Measurements from ENCODE around the gene SNX5. TPM values are rescaled to one million over a fixed set of nuclear protein-coding genes. Genes with fewer than 3 reads are reported as not detected.

The SNX5 gene
- total and polyA plus RNA-seq, 2 of the 8 experiments (the other 6 are each of a cell fraction or from before 2014, with no cell fraction given), result 155 to 194 TPM

GRCh38 chr20:17953935-17954334 lies 14.7 kb downstream of the SNX5 start:
- Histone ChIP-seq H3K79me2 (ENCODE audit: control insufficient read depth in 1 of 2, insufficient read depth in 2 of 2, low read length in 2 of 2) (peaks cover 50 to 98% of the 10 kb centered on the region in 2 experiments), H3K4me2 (ENCODE audit: insufficient read depth in 1 of 2, low read depth in 2 of 2, low read length in 2 of 2) (no peak overlapping the region), H2BK20ac (ENCODE audit: low read length) (no peak overlapping the region), H3K23ac (ENCODE audit: insufficient read length) (no peak overlapping the region), H4K8ac (ENCODE audit: extremely low read depth, insufficient read depth, low read length) (no peak overlapping the region; the same call in 1 of the 2 replicates), H3K36me3 (ENCODE audit: control insufficient read depth in 2 of 4, insufficient read depth in 4 of 4, low read length in 3 of 4) (peaks cover 55 to 80% (median 76%) of the 10 kb centered on the region in 4 experiments), H3K14ac (ENCODE audit: insufficient read length) (no peak overlapping the region), H2BK5ac (ENCODE audit: low read depth, low read length) (no peak overlapping the region), H3K27me3 (replicated peaks in 1 of 4; ENCODE audit: control insufficient read depth in 3 of 4, extremely low read depth in 1 of 4, insufficient read depth in 3 of 4, low read length in 3 of 4) (no peaks in the 10 kb centered on the region), H4K5ac (ENCODE audit: insufficient read length, low read depth, low read length) (no peak overlapping the region), H3K4me3 (ENCODE audit: extremely low read depth in 1 of 4, insufficient read depth in 2 of 4, low read depth in 3 of 4, low read length in 4 of 4) (no peak overlapping the region), H3K4me1 (replicated peaks in 1 of 4; ENCODE audit: control insufficient read depth in 3 of 4, insufficient read depth in 4 of 4, low read length in 3 of 4) (peaks cover 0 to 11% (median 0%) of the 10 kb centered on the region in 4 experiments; a peak in 2 of 7 replicates), H3K9ac (replicated peaks in 1 of 4; ENCODE audit: extremely low read depth in 1 of 4, low read depth in 3 of 4, low read length in 3 of 4) (no peak overlapping the region), H3K56ac (replicated peaks; ENCODE audit: insufficient read length, low read depth, low read length) (no peak overlapping the region), H3K27ac (ENCODE audit: low read depth, low read length) (no peak overlapping the region), H3K4ac (replicated peaks; ENCODE audit: insufficient read length, low read depth, low read length) (no peak overlapping the region), H2BK12ac (ENCODE audit: low read depth, low read length) (no peak overlapping the region), H4K20me1 (replicated peaks in 1 of 2; ENCODE audit: control insufficient read depth in 1 of 2, insufficient read depth in 2 of 2, low read length in 2 of 2) (peaks cover 30 to 35% of the 10 kb centered on the region in 2 experiments), H3K79me1 (ENCODE audit: low read depth, low read length) (peaks cover 4% of the 10 kb centered on the region; the same call in 1 of the 2 replicates), H2BK120ac (replicated peaks; ENCODE audit: low read depth, low read length) (no peak overlapping the region), H3K18ac (ENCODE audit: extremely low read depth, low read length) (no peak overlapping the region), H2AFZ (ENCODE audit: low read length) (no peak overlapping the region), H4K91ac (replicated peaks; ENCODE audit: insufficient read length, low read length) (no peak overlapping the region), H3K23me2 (ENCODE audit: low read depth, low read length) (no peaks in the 10 kb centered on the region), H3K9me3 (ENCODE audit: insufficient read depth in 2 of 2, low read depth in 1 of 2, low read length in 1 of 2) (no peaks in the 10 kb centered on the region), H2BK15ac (ENCODE audit: low read length) (no peak overlapping the region), H2AK5ac (ENCODE audit: low read depth, low read length) (no peak overlapping the region)
- ChIA-PET CTCF (ENCODE audit: partially characterized antibody) (no interaction called here), POLR2A (ENCODE audit: partially characterized antibody) (interaction anchor here (0.6 to 20.7 kb wide), 4 partner anchors 14 to 37 kb away, joined by 3 to 424 read pairs (median 76); partner anchors contain the start of genes MGME1 and SNX5)
- no peak for TF ChIP-seq RXRA (IDR thresholded peaks at IDR 0.05; ENCODE audit: insufficient read depth, low read depth, low read length)
- no peak for TF ChIP-seq TAF7 (optimal IDR thresholded peaks at IDR 0.05; ENCODE audit: borderline replicate concordance, low read depth, low read length)
- no peak for TF ChIP-seq NRF1 (IDR thresholded peaks at IDR 0.05; ENCODE audit: low read depth, low read length)
- TF ChIP-seq JUN (IDR thresholded peaks at IDR 0.05; ENCODE audit: low read depth, low read length), result no peak
- no peak for TF ChIP-seq EZH2 (IDR thresholded peaks at IDR 0.05; ENCODE audit: low read depth, low read length, severe bottlenecking)
- TF ChIP-seq, protein P1, sequence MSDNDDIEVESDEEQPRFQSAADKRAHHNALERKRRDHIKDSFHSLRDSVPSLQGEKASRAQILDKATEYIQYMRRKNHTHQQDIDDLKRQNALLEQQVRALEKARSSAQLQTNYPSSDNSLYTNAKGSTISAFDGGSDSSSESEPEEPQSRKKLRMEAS (IDR thresholded peaks at IDR 0.05), result no peak
- no peak for TF ChIP-seq ATF2 (IDR thresholded peaks at IDR 0.05; ENCODE audit: low read length)
- TF ChIP-seq EP300 (IDR thresholded peaks at IDR 0.05; ENCODE audit: borderline replicate concordance in 1 of 2, low read depth in 2 of 2, low read length in 2 of 2), result no peak
- TF ChIP-seq KDM1A (IDR thresholded peaks at IDR 0.05; ENCODE audit: borderline replicate concordance, low read length), result no peak
- TF ChIP-seq RNF2 (IDR thresholded peaks at IDR 0.05; ENCODE audit: borderline replicate concordance, low read depth, low read length, missing control alignments, poor library complexity, severe bottlenecking), result no peak
- no peak for TF ChIP-seq ZNF274 (IDR thresholded peaks at IDR 0.05; ENCODE audit: borderline replicate concordance, extremely low read depth, low read length)
- WGBS, 2 experiments (ENCODE audit: extremely low coverage in 1 of 2, insufficient coverage in 1 of 2, insufficient read length in 1 of 2, insufficient replicate concordance in 2 of 2, low coverage in 1 of 2, low lambda C conversion rate in 2 of 2, missing lambda C conversion rate in 1 of 2), result 100% methylated on average over 5 of the region's 5 CpGs; no CpG with 5 or more reads in 1 of the 2 experiments
- FAIRE-seq (no peak), DNase-seq (ENCODE audit: low read depth in 1 of 2, low spot score in 2 of 2) (no peak)
